Panc1 (cell line): Measurements from ENCODE around the gene KRTAP20-1. TPM values are rescaled to one million over a fixed set of nuclear protein-coding genes. Genes with fewer than 3 reads are reported as not detected.

Experiments
- ATAC-seq: fragments of 200-7000 bp; cut with Tn5 transposase; 2 replicates; pipeline ENCODE4 v1.9.1; 2020; ENCODE audit warnings: mild to moderate bottlenecking, moderate library complexity
- BruUV-seq: library from RNA; stranded (reverse); fragments of 400-500 nt; replicated peaks from 2 replicates; lab custom pipeline; 2021; lab: Mats Ljungman, UMichigan
- CTCF ChIA-PET: fragments of 300-600 bp; sonication (Branson Sonifier 250); formaldehyde crosslinking; loops from one replicate; lab custom pipeline; 2022; ENCODE audit warnings: antibody characterized with exemption; lab: Charles Lee
- POLR2A ChIA-PET: fragments of 300-600 bp; sonication (Branson Sonifier 250); formaldehyde crosslinking; loops from one replicate; lab custom pipeline; 2022; ENCODE audit warnings: antibody characterized with exemption; lab: Charles Lee
- DNase-seq: peaks from one replicate; pipeline ENCODE4 v3.0.0-alpha.2; 2010; ENCODE audit warnings: low read depth, low spot score
- H3K27ac ChIP-seq: 2 replicates; pipeline ENCODE4 v1.5.1; 2011; ENCODE audit warnings: mild to moderate bottlenecking, low read length, inconsistent platforms
- H3K27me3 ChIP-seq: fragments of 200-500 bp; sonication (Bioruptor generic); 2 replicates; pipeline ENCODE4 v1.6.0; 2014; ENCODE audit warnings: low read length, inconsistent platforms; ENCODE audit not compliant: control insufficient read depth, insufficient read depth
- H3K36me3 ChIP-seq: fragments of 200-500 bp; sonication (Bioruptor generic); 2 replicates; pipeline ENCODE4 v1.5.1; 2014; ENCODE audit warnings: inconsistent platforms, mild to moderate bottlenecking, low read length, moderate library complexity; ENCODE audit not compliant: control insufficient read depth, insufficient read depth
- H3K4me1 ChIP-seq: 2 replicates; pipeline ENCODE4 v1.5.1; 2011; ENCODE audit warnings: inconsistent platforms, mild to moderate bottlenecking, low read length, moderate library complexity; ENCODE audit not compliant: control insufficient read depth, insufficient read depth
- H3K4me3 ChIP-seq, 2 experiments: 2 replicates each; pipeline ENCODE4 v1.5.1; 2011 to 2012; ENCODE audit warnings: low read depth in 2 of 2, low read length in 2 of 2, mild to moderate bottlenecking in 2 of 2, inconsistent platforms in 1 of 2, moderate library complexity in 1 of 2
- H3K9me3 ChIP-seq: fragments of 200-500 bp; sonication (Bioruptor generic); 2 replicates; pipeline ENCODE4 v1.5.1; 2014; ENCODE audit warnings: low read depth, mild to moderate bottlenecking, inconsistent platforms, low read length, moderate library complexity; ENCODE audit not compliant: control insufficient read depth, insufficient read depth
- CTCF ChIP-seq: fragments of 450-650 bp; IDR thresholded peaks from 2 replicates; pipeline ENCODE4 v1.5.1; 2017; ENCODE audit warnings: mild to moderate bottlenecking
- POLR2AphosphoS5 ChIP-seq: IDR thresholded peaks from 2 replicates; pipeline ENCODE4 v1.6.1; 2012; ENCODE audit warnings: mild to moderate bottlenecking, low read depth, low read length, moderate library complexity
- REST ChIP-seq, 2 experiments: IDR thresholded peaks; 2 replicates each; pipeline ENCODE4 v1.6.1; 2011 to 2012; ENCODE audit warnings: low read depth in 2 of 2, control low read depth in 1 of 2, low read length in 1 of 2, mild to moderate bottlenecking in 1 of 2, moderate library complexity in 1 of 2; ENCODE audit not compliant: insufficient read depth in 1 of 2
- SIN3A ChIP-seq: IDR thresholded peaks from 2 replicates; pipeline ENCODE4 v1.6.1; 2012; ENCODE audit warnings: low read depth, mild to moderate bottlenecking, low read length, moderate library complexity, borderline replicate concordance; ENCODE audit not compliant: insufficient read depth
- TCF7L2 ChIP-seq: IDR thresholded peaks from 2 replicates; pipeline ENCODE4 v1.6.1; 2011; ENCODE audit warnings: mild to moderate bottlenecking, low read depth, low read length, inconsistent platforms
- in situ Hi-C: cut with HindIII; loops from 2 replicates; pipeline ENCODE4 v1.10.0; 2016; ENCODE audit warnings: low sequenced_read_pairs, low pct_unique_long_range_greater_than_20kb
- intact Hi-C: fragments of 100-400 bp; cut with micrococcal nuclease; formaldehyde crosslinking; loops from one replicate; pipeline ENCODE4 v1.10.0; 2022; ENCODE audit not compliant: unreplicated experiment
- total RNA-seq: library from RNA; stranded (reverse); gene quantifications from one replicate; pipeline ENCODE4 v1.2.1, GENCODE V29; 2021; ENCODE audit not compliant: unreplicated experiment

Gene KRTAP20-1
- total RNA-seq, 1 experiment from 2014 or later = not detected

GRCh38 chr21:30590297-30590696 is 25.9 kb upstream of the KRTAP20-1 start, which contains the start of gene KRTAP22-2:
TSS of gene KRTAP22-2 (minus strand) at chr21:30590397.
- no peak for TF ChIP-seq REST (IDR thresholded peaks at IDR 0.05; ENCODE audit: insufficient read depth in 1 of 2, low read depth in 2 of 2, low read length in 1 of 2)
- TF ChIP-seq CTCF = no peak
- TF ChIP-seq SIN3A = no peak
- TF ChIP-seq TCF7L2 = no peak
- no peak for TF ChIP-seq POLR2AphosphoS5
- H3K27ac ChIP-seq = no peak within 1 kb of the TSS
- H3K36me3 ChIP-seq = no peaks in the 10 kb centered on the region
- POLR2A ChIA-PET = no interaction called here
- no peak within 1 kb of the TSS for H3K4me3 ChIP-seq
- no peaks in the 10 kb centered on the region for H3K9me3 ChIP-seq
- H3K27me3 ChIP-seq = no peaks in the 10 kb centered on the region
- intact Hi-C loops = no loop called here
- CTCF ChIA-PET = no interaction called here
- ATAC-seq (no peak), DNase-seq (no peak)
- in situ Hi-C loops = no loop called here
- no peaks in the 10 kb centered on the region for H3K4me1 ChIP-seq
- no TSS peak for BruUV-seq

GRCh38 chr21:30592140-30592539 is 24.1 kb upstream of the KRTAP20-1 start, which contains the start of gene KRTAP6-3:
TSS of gene KRTAP6-3 (plus strand) at chr21:30592440. CDS start at chr21:30592446, 6 bp downstream.
- BruUV-seq = no TSS peak
- Histone ChIP-seq H3K4me1 (no peaks in the 10 kb centered on the region), H3K4me3 (no peak within 1 kb of the TSS), H3K9me3 (no peaks in the 10 kb centered on the region), H3K27me3 (no peaks in the 10 kb centered on the region), H3K27ac (no peak within 1 kb of the TSS), H3K36me3 (no peaks in the 10 kb centered on the region)
- no peak for DNase-seq
- in situ Hi-C loops = no loop called here
- intact Hi-C loops = no loop called here
- TF ChIP-seq CTCF (no peak), POLR2AphosphoS5 (no peak), TCF7L2 (no peak), REST (IDR thresholded peaks at IDR 0.05; ENCODE audit: insufficient read depth in 1 of 2, low read depth in 2 of 2, low read length in 1 of 2) (no peak), SIN3A (no peak)
- ChIA-PET POLR2A (no interaction called here), CTCF (no interaction called here)
- ATAC-seq = no peak
